GM18870 (cell line): ENCODE data around the gene SERINC4.

ENCODE experiments used
- ATAC-seq: cut with Tn5 transposase; IDR thresholded peaks from one replicate; pipeline ENCODE4 v1.9.1; 2021; ENCODE audit warnings: moderate library complexity; ENCODE audit not compliant: unreplicated experiment

Gene SERINC4

DNA sequence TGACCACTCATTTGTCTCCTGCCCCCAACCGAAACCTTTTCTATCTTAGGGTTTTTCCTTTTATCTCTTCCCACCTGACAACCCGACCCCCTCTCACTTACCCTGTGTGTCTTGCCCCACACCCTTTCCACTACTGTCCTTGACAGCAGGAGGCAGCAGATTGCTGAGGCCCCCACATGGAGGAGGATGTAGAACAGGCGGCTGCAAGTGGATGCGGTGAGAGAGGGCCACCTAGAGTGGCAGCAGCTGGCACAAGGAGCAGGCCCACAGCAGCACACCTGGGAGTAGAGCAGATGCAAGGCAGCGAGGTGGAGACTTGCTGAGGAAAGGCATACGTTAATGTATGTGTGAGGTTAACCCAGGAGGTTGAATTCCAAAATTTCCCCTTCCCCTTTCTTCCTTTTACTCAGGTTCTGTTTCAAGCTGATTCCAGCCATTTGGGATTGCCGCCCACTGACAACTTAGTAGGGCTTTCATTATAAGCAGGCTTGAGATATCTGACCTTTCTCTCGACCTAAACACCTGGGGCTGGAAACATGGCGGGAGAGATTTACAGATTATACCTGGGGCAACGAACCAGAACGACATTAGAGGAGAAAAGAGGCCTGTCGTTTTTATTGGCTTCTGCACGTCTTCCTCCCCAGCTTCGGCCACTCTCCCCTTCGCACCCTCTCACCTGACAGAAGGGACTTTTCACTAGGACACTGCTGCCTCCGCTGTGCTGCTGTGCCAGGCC is 643 bp downstream of the SERINC4 start:
- no peak for ATAC-seq

- ATAC-seq, result no peak
Measured at GRCh38 chr15:43796566-43796965, 3.5 kb downstream of the SERINC4 start.

DNA sequence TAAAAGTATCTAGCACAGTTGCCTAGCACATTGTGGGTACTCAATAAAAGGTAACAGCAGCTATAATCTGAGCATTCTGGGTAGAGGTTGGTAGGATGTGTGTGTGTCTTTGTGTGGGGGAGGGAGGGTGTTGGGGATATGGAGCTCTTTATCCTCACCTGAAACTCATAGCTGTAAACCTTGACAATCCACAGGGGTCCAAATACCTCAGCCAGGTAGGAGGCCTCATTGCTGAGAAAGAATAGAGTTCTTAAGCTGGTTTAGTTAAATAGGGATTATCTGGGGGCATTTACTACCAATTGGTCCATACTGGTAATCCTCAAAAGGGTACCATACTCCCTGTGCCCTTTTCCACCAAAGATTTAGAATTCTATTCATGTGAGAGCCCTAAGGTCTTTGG is 4.0 kb downstream of the SERINC4 start:
- no peak for ATAC-seq

- no peak for ATAC-seq
Measured at GRCh38 chr15:43795197-43795596, 4.8 kb downstream of the SERINC4 start.

- ATAC-seq, result no peak
Measured at GRCh38 chr15:43794269-43795037, 5.6 kb downstream of the SERINC4 start.

DNA sequence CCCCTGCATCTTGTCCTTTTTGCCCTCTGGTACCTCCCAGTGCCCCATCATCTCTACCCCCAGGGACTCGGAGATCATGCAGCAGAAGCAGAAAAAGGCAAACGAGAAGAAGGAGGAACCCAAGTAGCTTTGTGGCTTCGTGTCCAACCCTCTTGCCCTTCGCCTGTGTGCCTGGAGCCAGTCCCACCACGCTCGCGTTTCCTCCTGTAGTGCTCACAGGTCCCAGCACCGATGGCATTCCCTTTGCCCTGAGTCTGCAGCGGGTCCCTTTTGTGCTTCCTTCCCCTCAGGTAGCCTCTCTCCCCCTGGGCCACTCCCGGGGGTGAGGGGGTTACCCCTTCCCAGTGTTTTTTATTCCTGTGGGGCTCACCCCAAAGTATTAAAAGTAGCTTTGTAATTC is 6.4 kb downstream of the SERINC4 start:
- no peak for ATAC-seq

- ATAC-seq, result no peak
Measured at GRCh38 chr15:43792761-43793476, 7.1 kb downstream of the SERINC4 start.

- ATAC-seq, result peak; percentile 67
Measured at GRCh38 chr15:43791993-43792760, 7.8 kb downstream of the SERINC4 start, which contains the start of gene SERF2. Gene SERF2, plus strand, starts transcription at chr15:43792320. Its CDS starts 57 bp downstream, at chr15:43792377.

DNA sequence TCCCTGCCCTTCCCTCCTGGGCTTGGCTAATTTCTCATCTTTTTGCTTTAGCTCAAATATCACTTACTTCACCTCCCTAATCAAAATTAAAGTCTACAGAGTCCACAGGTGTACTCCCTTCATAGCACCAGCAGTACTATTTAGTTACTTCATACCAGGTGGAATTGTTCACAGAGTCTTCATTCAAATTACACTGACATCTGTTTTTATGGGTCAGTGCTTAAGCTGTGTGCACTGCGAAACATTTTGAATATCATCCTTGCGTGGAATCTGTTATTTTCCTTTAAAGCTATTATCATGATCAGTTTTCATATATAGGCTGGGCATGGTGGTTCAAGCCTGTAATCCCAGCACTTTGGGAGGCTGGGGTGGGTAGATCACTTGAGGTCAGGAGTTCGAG is 10.6 kb downstream of the SERINC4 start:
- ATAC-seq, result no peak

- ATAC-seq, result no peak
Measured at GRCh38 chr15:43779016-43779415, 21.0 kb downstream of the SERINC4 start.

GRCh38 chr15:43777267-43777914 is 22.6 kb downstream of the SERINC4 start:
- peak; percentile 45 for ATAC-seq

GRCh38 chr15:43776718-43777266 is 23.2 kb downstream of the SERINC4 start, which contains the start of gene ELL3:
Gene ELL3, minus strand, starts transcription at chr15:43776966. Its CDS starts 65 bp downstream, at chr15:43776901.
- ATAC-seq, result peak; percentile 20

- peak; percentile 59 for ATAC-seq
Measured at GRCh38 chr15:43776101-43776717, 23.8 kb downstream of the SERINC4 start.

DNA sequence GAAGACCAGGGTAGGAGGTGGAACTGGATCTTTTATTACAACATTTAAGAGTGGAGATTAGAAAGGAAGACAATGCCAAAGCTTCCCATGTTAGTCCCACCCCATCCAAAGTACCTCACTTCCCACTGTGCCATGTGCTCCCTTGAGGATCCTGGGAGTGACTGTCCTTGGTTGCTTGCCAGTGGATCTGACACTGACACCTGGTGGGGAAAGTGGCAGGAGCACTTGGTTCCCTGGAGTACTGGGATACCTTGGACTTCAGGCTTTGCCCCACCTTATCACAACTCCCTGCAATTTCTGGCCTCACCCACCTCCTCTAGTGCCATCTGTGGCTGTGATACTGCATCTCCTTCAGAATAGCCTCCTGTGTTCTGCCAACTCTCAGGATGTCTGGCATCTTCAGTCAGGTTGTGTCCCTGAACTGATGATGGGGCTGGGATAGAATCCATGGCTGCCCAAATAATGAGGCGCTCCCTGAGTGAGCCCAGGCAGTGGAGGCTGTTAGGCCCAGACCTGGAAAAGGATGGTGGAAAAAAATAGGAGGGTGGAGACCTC is 24.5 kb downstream of the SERINC4 start:
- ATAC-seq, result no peak

- no peak for ATAC-seq
Measured at GRCh38 chr15:43774062-43774461, 26.0 kb downstream of the SERINC4 start.

DNA sequence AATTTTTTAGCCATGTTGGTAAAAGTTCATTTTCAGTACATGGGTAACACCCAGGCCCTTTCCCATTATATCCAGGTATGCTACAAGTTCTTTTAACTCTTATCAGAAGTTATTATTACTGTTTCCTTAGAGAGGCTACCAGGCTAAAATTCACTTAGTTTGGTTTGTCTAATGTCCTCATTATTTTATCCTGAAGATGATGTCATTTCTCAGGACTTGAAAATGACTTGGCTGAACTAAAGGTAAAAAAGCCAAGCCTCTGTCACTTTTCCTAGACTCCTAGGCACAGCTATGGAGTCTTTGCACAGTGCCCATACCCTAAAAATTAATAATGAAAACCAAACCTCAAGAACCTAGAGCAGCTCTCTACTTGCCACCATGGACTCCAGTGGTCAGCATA is 27.4 kb downstream of the SERINC4 start:
- ATAC-seq, result no peak

DNA sequence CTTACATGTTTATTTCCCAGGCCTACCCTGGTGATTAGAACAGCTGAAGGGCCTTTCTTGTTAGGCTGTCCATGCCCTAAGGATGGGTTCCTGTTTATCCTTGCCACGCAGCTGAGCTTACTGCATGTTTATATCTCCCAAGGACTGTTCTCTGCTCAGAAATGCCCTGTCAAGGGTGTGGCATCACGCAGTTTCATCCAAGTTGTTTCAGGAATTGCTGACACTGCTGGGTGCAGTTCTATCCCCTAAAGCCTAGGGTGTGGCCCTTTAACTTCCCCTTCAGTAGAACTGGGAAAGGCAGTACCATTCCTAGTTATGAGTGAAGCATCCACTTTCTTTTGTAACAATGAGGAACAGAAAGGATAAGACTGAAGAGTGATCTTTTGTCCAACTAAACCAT is 28.2 kb downstream of the SERINC4 start:
- ATAC-seq, result no peak

- ATAC-seq, result no peak
Measured at GRCh38 chr15:43769584-43770228, 30.3 kb downstream of the SERINC4 start.
